Measurements from ENCODE around the gene PPHLN1.

DNA sequence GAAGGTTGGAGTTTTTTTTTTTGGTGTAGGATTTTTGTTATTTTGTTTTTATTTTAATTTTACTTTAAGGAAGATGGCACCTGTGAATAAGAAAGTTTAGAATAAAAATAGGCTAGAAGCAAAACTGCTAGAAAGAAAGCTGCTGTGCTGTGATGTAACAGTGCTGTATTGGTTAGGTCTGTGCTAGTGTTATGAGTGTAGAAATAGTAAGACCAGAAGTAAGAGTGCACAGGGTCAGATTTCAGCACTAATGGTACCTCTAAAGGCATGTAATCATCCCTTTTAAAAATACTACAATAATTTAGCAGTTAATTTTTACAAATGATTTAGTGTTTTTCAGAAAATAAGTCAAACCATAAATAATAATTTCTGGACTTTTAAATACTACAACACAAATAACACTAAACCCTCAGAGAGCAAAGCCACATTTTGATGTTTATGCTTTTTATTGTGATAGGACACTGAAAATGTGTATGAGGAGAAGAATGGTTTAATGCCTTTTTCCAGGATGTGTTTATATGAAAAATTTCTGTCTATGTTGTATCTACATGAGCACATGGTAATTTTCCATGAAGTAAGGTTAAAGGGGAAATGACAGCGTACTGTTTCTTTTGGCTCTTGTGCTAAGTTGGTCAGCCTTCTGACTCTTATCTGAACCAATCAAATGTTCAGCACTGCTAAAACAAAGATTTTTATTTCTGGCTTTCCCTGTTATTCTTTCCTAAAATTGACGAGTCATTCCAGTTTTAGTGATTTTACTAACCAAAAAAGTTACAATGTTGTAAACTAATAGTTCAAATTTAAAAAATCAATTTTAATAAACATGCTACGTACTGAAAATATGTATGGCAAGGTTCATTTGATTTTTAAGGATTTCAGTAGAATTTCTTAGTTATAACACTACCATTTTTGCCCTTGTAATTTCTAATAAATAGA, 96.1 kb downstream of the PPHLN1 start:
- no peak for TF ChIP-seq POLR2A (IDR thresholded peaks at IDR 0.05)
- no peak for TF ChIP-seq CTCF (IDR thresholded peaks at IDR 0.05)

Data from transverse colon (tissue), 3 donors.